GM23338 (cell line): ENCODE measurements around the gene NAMPT. TPM values are rescaled to one million over a fixed set of nuclear protein-coding genes. Genes with fewer than 3 reads are reported as not detected.

Source experiments
- ATAC-seq: fragments of 200-7000 bp; cut with Tn5 transposase; 3 replicates; pipeline ENCODE4 v1.9.1; 2020
- DNase-seq: peaks from one replicate; pipeline ENCODE4 v3.0.0-alpha.2; 2015; ENCODE audit warnings: low spot score
- H2AFZ ChIP-seq: fragments of 200-600 bp; sonication (generic); 2 replicates; pipeline ENCODE4 v1.8.0; 2016; ENCODE audit warnings: antibody characterized with exemption, mild to moderate bottlenecking, moderate library complexity
- H3F3A ChIP-seq: fragments of 200-600 bp; sonication (generic); replicated peaks from 2 replicates; pipeline ENCODE4 v1.8.0; 2017; ENCODE audit warnings: antibody characterized with exemption, mixed run types, low read depth
- H3K27ac ChIP-seq: fragments of 200-600 bp; sonication (generic); 2 replicates; pipeline ENCODE4 v1.6.1; 2016; ENCODE audit warnings: low read depth
- H3K27me3 ChIP-seq: fragments of 200-600 bp; sonication (generic); 2 replicates; pipeline ENCODE4 v1.8.0; 2016; ENCODE audit warnings: mild to moderate bottlenecking, mixed run types, moderate library complexity; ENCODE audit not compliant: insufficient read depth
- H3K36me3 ChIP-seq: fragments of 200-600 bp; sonication (generic); 2 replicates; pipeline ENCODE4 v1.8.0; 2016; ENCODE audit warnings: mild to moderate bottlenecking; ENCODE audit not compliant: insufficient read depth
- H3K4me1 ChIP-seq: fragments of 200-600 bp; sonication (generic); 2 replicates; pipeline ENCODE4 v1.8.0; 2016; ENCODE audit warnings: mild to moderate bottlenecking, moderate library complexity; ENCODE audit not compliant: insufficient read depth
- H3K4me2 ChIP-seq: fragments of 200-600 bp; sonication (generic); 2 replicates; pipeline ENCODE4 v1.7.1; 2017; ENCODE audit warnings: mixed run types
- H3K4me3 ChIP-seq: fragments of 200-600 bp; sonication (generic); 2 replicates; pipeline ENCODE4 v1.6.1; 2016; ENCODE audit warnings: mixed run types
- H3K79me2 ChIP-seq: fragments of 200-600 bp; sonication (generic); replicated peaks from 2 replicates; pipeline ENCODE4 v1.8.0; 2017; ENCODE audit warnings: mild to moderate bottlenecking; ENCODE audit not compliant: insufficient read depth
- H3K9me2 ChIP-seq: fragments of 200-600 bp; sonication (generic); 2 replicates; pipeline ENCODE4 v1.8.0; 2017; ENCODE audit not compliant: insufficient read depth
- H4K20me1 ChIP-seq: fragments of 200-600 bp; sonication (generic); replicated peaks from 2 replicates; pipeline ENCODE4 v1.8.0; 2017; ENCODE audit warnings: mild to moderate bottlenecking; ENCODE audit not compliant: insufficient read depth
- H3K27ac Mint-ChIP-seq: 2 replicates; pipeline ENCODE4 v1.8.0; 2020; ENCODE audit warnings: inconsistent platforms, mild to moderate bottlenecking, moderate library complexity, mixed read lengths
- H3K27me3 Mint-ChIP-seq: 3 replicates; pipeline ENCODE4 v1.8.0; 2022; ENCODE audit warnings: low read depth, mild to moderate bottlenecking, moderate library complexity, mixed read lengths, inconsistent platforms; ENCODE audit not compliant: insufficient read depth, poor library complexity
- H3K36me3 Mint-ChIP-seq: 3 replicates; pipeline ENCODE4 v1.8.0; 2021; ENCODE audit warnings: low read depth, mild to moderate bottlenecking, inconsistent platforms, moderate library complexity, mixed read lengths
- H3K4me1 Mint-ChIP-seq: 3 replicates; pipeline ENCODE4 v1.8.0; 2020; ENCODE audit warnings: mild to moderate bottlenecking, inconsistent platforms, mixed read lengths
- H3K4me3 Mint-ChIP-seq: 3 replicates; pipeline ENCODE4 v1.8.0; 2021; ENCODE audit warnings: moderate library complexity, mild to moderate bottlenecking, inconsistent platforms, mixed read lengths
- H3K9me3 Mint-ChIP-seq: 3 replicates; pipeline ENCODE4 v1.8.0; 2020; ENCODE audit warnings: moderate library complexity, mild to moderate bottlenecking, inconsistent platforms, mixed read lengths
- ETS1 ChIP-seq: IDR thresholded peaks from 2 replicates; pipeline ENCODE4 v1.6.1; 2016; ENCODE audit warnings: antibody characterized with exemption
- EZH2 ChIP-seq: fragments of 200-600 bp; sonication (generic); IDR thresholded peaks from one replicate; pipeline ENCODE4 v1.8.0; 2017; ENCODE audit warnings: antibody characterized with exemption, mild to moderate bottlenecking, low read depth; ENCODE audit not compliant: unreplicated experiment
- EZH2phosphoT487 ChIP-seq: fragments of 200-600 bp; sonication (generic); IDR thresholded peaks from one replicate; pipeline ENCODE4 v1.8.1; 2018; ENCODE audit warnings: antibody characterized with exemption; ENCODE audit not compliant: unreplicated experiment
- polyA plus RNA-seq: library from polyadenylated mRNA; unstranded; fragments of >200 nt; fragmentation: Nextera tagmentation; extraction: Ambion mirVana; gene quantifications from 2 replicates; pipeline ENCODE4 v1.2.1, GENCODE V29; 2016
- total RNA-seq: library from RNA; depleted of rRNA; stranded (reverse); fragments of >200 nt; shearing (Covaris generic); gene quantifications from 2 replicates; pipeline ENCODE4 v1.2.3, GENCODE V29; 2014
- TF ChIP-seq, protein P1 (sequence below): fragments of 250-450 bp; sonication (Bioruptor Pico); IDR thresholded peaks from 2 replicates; pipeline ENCODE4 v1.5.0; 2020; ENCODE audit warnings: mild to moderate bottlenecking, moderate library complexity

The NAMPT gene
- total and polyA plus RNA-seq, 2 experiments from 2014 or later, result 37.9 to 73.9 TPM

DNA sequence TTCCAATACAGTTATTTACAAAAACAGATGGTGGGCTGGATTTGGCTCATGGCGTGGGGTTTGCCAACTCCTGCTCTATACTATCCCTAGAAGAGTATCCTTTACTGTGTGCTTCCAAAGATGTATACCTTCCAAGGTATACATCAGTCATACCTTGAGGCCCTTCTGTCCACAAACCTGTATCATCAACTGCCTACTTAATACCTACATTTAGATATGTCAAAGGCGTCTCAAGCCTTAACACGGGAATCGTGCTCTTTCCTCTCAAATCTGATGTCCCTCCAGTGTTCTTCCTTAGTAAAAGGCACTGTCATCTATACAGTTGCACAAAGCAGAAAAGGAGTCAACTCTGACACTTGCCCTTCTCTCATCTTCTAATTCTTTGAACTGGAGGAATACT is 36.9 kb downstream of the NAMPT start:
- Histone ChIP-seq H3K79me2 (no peaks in the 10 kb centered on the region), H3K4me1 (no peaks in the 10 kb centered on the region), H3K27ac (no peak overlapping the region), H3K9me2 (no peaks in the 10 kb centered on the region), H3K27me3 (no peaks in the 10 kb centered on the region), H4K20me1 (no peaks in the 10 kb centered on the region), H3F3A (no peaks in the 10 kb centered on the region), H3K4me2 (no peak overlapping the region), H2AFZ (no peak overlapping the region), H3K36me3 (peaks cover 23% of the 10 kb centered on the region), H3K4me3 (no peak overlapping the region)
- Mint-ChIP-seq H3K27me3 (no peaks in the 10 kb centered on the region), H3K27ac (no peak overlapping the region), H3K36me3 (peaks cover 43% of the 10 kb centered on the region), H3K9me3 (peaks cover 18% of the 10 kb centered on the region), H3K4me1 (no peaks in the 10 kb centered on the region), H3K4me3 (no peak overlapping the region)
- DNase-seq, result no peak
- TF ChIP-seq EZH2 (no peak), EZH2phosphoT487 (no peak), ETS1 (no peak)
- TF ChIP-seq, protein P1, sequence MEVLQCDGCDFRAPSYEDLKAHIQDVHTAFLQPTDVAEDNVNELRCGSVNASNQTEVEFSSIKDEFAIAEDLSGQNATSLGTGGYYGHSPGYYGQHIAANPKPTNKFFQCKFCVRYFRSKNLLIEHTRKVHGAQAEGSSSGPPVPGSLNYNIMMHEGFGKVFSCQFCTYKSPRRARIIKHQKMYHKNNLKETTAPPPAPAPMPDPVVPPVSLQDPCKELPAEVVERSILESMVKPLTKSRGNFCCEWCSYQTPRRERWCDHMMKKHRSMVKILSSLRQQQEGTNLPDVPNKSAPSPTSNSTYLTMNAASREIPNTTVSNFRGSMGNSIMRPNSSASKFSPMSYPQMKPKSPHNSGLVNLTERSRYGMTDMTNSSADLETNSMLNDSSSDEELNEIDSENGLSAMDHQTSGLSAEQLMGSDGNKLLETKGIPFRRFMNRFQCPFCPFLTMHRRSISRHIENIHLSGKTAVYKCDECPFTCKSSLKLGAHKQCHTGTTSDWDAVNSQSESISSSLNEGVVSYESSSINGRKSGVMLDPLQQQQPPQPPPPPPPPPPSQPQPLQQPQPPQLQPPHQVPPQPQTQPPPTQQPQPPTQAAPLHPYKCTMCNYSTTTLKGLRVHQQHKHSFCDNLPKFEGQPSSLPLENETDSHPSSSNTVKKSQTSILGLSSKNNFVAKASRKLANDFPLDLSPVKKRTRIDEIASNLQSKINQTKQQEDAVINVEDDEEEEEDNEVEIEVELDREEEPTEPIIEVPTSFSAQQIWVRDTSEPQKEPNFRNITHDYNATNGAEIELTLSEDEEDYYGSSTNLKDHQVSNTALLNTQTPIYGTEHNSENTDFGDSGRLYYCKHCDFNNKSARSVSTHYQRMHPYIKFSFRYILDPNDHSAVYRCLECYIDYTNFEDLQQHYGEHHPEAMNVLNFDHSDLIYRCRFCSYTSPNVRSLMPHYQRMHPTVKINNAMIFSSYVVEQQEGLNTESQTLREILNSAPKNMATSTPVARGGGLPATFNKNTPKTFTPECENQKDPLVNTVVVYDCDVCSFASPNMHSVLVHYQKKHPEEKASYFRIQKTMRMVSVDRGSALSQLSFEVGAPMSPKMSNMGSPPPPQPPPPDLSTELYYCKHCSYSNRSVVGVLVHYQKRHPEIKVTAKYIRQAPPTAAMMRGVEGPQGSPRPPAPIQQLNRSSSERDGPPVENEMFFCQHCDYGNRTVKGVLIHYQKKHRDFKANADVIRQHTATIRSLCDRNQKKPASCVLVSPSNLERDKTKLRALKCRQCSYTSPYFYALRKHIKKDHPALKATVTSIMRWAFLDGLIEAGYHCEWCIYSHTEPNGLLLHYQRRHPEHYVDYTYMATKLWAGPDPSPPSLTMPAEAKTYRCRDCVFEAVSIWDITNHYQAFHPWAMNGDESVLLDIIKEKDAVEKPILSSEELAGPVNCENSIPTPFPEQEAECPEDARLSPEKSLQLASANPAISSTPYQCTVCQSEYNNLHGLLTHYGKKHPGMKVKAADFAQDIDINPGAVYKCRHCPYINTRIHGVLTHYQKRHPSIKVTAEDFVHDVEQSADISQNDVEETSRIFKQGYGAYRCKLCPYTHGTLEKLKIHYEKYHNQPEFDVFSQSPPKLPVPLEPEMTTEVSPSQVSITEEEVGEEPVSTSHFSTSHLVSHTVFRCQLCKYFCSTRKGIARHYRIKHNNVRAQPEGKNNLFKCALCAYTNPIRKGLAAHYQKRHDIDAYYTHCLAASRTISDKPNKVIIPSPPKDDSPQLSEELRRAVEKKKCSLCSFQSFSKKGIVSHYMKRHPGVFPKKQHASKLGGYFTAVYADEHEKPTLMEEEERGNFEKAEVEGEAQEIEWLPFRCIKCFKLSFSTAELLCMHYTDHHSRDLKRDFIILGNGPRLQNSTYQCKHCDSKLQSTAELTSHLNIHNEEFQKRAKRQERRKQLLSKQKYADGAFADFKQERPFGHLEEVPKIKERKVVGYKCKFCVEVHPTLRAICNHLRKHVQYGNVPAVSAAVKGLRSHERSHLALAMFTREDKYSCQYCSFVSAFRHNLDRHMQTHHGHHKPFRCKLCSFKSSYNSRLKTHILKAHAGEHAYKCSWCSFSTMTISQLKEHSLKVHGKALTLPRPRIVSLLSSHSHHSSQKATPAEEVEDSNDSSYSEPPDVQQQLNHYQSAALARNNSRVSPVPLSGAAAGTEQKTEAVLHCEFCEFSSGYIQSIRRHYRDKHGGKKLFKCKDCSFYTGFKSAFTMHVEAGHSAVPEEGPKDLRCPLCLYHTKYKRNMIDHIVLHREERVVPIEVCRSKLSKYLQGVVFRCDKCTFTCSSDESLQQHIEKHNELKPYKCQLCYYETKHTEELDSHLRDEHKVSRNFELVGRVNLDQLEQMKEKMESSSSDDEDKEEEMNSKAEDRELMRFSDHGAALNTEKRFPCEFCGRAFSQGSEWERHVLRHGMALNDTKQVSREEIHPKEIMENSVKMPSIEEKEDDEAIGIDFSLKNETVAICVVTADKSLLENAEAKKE (CRISPR knock-in tag), result no peak
- no peak for ATAC-seq
